H1 (cell line): ENCODE data around the gene ATP5MC3. TPM values are rescaled to one million over a fixed set of nuclear protein-coding genes. Genes with fewer than 3 reads are reported as not detected.

Experiments
- CTCF ChIA-PET: fragments of 300-600 bp; sonication (Branson Sonifier 250); formaldehyde crosslinking; loops from one replicate; lab custom pipeline; 2021; ENCODE audit not compliant: partially characterized antibody; lab: Charles Lee
- POLR2A ChIA-PET: fragments of 300-600 bp; sonication (Branson Sonifier 250); formaldehyde crosslinking; loops from one replicate; lab custom pipeline; 2021; ENCODE audit warnings: inconsistent platforms; ENCODE audit not compliant: partially characterized antibody; lab: Charles Lee
- DNase-seq, 2 experiments: peaks; one replicate each; pipeline versions ENCODE4 v3.0.0 to v3.0.0-alpha.2; 2010 to 2022; ENCODE audit warnings: low spot score in 2 of 2, low read depth in 1 of 2, mixed read lengths in 1 of 2
- FAIRE-seq: peaks from 2 replicates; lab custom pipeline; 2011; peaks lifted over from hg19 to GRCh38; lab: Jason Lieb, UNC
- H2AFZ ChIP-seq: 2 replicates; pipeline ENCODE4 v1.8.1; 2012; ENCODE audit warnings: low read length, inconsistent platforms
- H2AK5ac ChIP-seq: 2 replicates; pipeline ENCODE4 v1.6.1; 2013; ENCODE audit warnings: low read depth, low read length
- H2BK120ac ChIP-seq: replicated peaks from 2 replicates; pipeline ENCODE3; 2013; ENCODE audit warnings: low read depth, low read length, inconsistent platforms
- H2BK12ac ChIP-seq: 2 replicates; pipeline ENCODE4 v1.6.1; 2013; ENCODE audit warnings: low read depth, low read length
- H2BK15ac ChIP-seq: 2 replicates; pipeline ENCODE4 v1.6.1; 2013; ENCODE audit warnings: low read length
- H2BK20ac ChIP-seq: 2 replicates; pipeline ENCODE4 v1.6.1; 2013; ENCODE audit warnings: low read length
- H2BK5ac ChIP-seq: 2 replicates; pipeline ENCODE4 v1.6.1; 2013; ENCODE audit warnings: low read depth, low read length
- H3K14ac ChIP-seq: 2 replicates; pipeline ENCODE4 v1.6.1; 2013; ENCODE audit warnings: inconsistent platforms; ENCODE audit not compliant: insufficient read length
- H3K18ac ChIP-seq: 2 replicates; pipeline ENCODE4 v1.6.1; 2013; ENCODE audit warnings: low read length; ENCODE audit errors: extremely low read depth
- H3K23ac ChIP-seq: 2 replicates; pipeline ENCODE4 v1.6.1; 2013; ENCODE audit warnings: inconsistent platforms; ENCODE audit not compliant: insufficient read length
- H3K23me2 ChIP-seq: 2 replicates; pipeline ENCODE4 v1.6.1; 2013; ENCODE audit warnings: low read depth, low read length
- H3K27ac ChIP-seq: 2 replicates; pipeline ENCODE4 v1.6.1; 2011; ENCODE audit warnings: low read depth, low read length, inconsistent platforms
- H3K27me3 ChIP-seq, 4 experiments: replicated peaks in 1 of 4; 1 replicate in 1 of 4; 2 replicates in 3 of 4; pipeline versions ENCODE4 v1.6.1 to v1.8.1; 2011 to 2013; ENCODE audit warnings: low read length in 3 of 4, mild to moderate bottlenecking in 3 of 4, inconsistent platforms in 2 of 4, mixed read lengths in 2 of 4, moderate library complexity in 1 of 4; ENCODE audit not compliant: control insufficient read depth in 3 of 4, insufficient read depth in 3 of 4; ENCODE audit errors: extremely low read depth in 1 of 4
- H3K36me3 ChIP-seq, 4 experiments: 2 replicates each; pipeline versions ENCODE4 v1.6.1 to v1.8.1; 2011 to 2013; ENCODE audit warnings: mild to moderate bottlenecking in 4 of 4, low read length in 3 of 4, moderate library complexity in 2 of 4, control low read depth in 1 of 4, inconsistent platforms in 1 of 4; ENCODE audit not compliant: insufficient read depth in 4 of 4, control insufficient read depth in 2 of 4
- H3K4ac ChIP-seq: replicated peaks from 2 replicates; pipeline ENCODE3; 2013; ENCODE audit warnings: low read length, low read depth, mixed read lengths, inconsistent platforms; ENCODE audit not compliant: insufficient read length
- H3K4me1 ChIP-seq, 4 experiments: replicated peaks in 1 of 4; 1 replicate in 1 of 4; 2 replicates in 3 of 4; pipeline versions ENCODE4 v1.6.1 to v1.8.1; 2011 to 2013; ENCODE audit warnings: low read length in 3 of 4, inconsistent platforms in 2 of 4, mixed read lengths in 1 of 4; ENCODE audit not compliant: insufficient read depth in 4 of 4, control insufficient read depth in 3 of 4
- H3K4me2 ChIP-seq, 2 experiments: 2 replicates each; pipeline versions ENCODE4 v1.6.1 to v1.8.1; 2011 to 2013; ENCODE audit warnings: low read depth in 2 of 2, low read length in 2 of 2, control low read depth in 1 of 2, inconsistent platforms in 1 of 2, mild to moderate bottlenecking in 1 of 2; ENCODE audit not compliant: insufficient read depth in 1 of 2
- H3K4me3 ChIP-seq, 4 experiments: fragments of 200-600, 300-600 bp in 1 of 4; sonication (generic), shearing (Covaris generic), sonication (Bioruptor Twin) in 1 of 4; 2 replicates each; pipeline versions ENCODE4 v1.5.1 to v1.8.1; 2011 to 2016; ENCODE audit warnings: low read length in 4 of 4, low read depth in 3 of 4, control low read depth in 2 of 4, inconsistent platforms in 2 of 4, mild to moderate bottlenecking in 2 of 4, mixed read lengths in 1 of 4, moderate library complexity in 1 of 4; ENCODE audit not compliant: insufficient read depth in 2 of 4; ENCODE audit errors: extremely low read depth in 1 of 4
- H3K56ac ChIP-seq: replicated peaks from 2 replicates; pipeline ENCODE3; 2013; ENCODE audit warnings: low read depth, mild to moderate bottlenecking, mixed read lengths, low read length, inconsistent platforms; ENCODE audit not compliant: insufficient read length
- H3K79me1 ChIP-seq: 2 replicates; pipeline ENCODE4 v1.6.1; 2013; ENCODE audit warnings: low read depth, low read length, control low read depth
- H3K79me2 ChIP-seq, 2 experiments: 2 replicates each; pipeline versions ENCODE4 v1.6.1 to v1.8.1; 2012 to 2013; ENCODE audit warnings: low read length in 2 of 2, mild to moderate bottlenecking in 2 of 2, inconsistent platforms in 1 of 2; ENCODE audit not compliant: insufficient read depth in 2 of 2, control insufficient read depth in 1 of 2
- H3K9ac ChIP-seq, 4 experiments: replicated peaks in 1 of 4; 1 replicate in 1 of 4; 2 replicates in 3 of 4; pipeline versions ENCODE4 v1.6.1 to v1.8.1; 2011 to 2013; ENCODE audit warnings: low read depth in 3 of 4, low read length in 3 of 4, control low read depth in 2 of 4, mild to moderate bottlenecking in 2 of 4, moderate library complexity in 2 of 4, inconsistent platforms in 1 of 4; ENCODE audit errors: extremely low read depth in 1 of 4
- H3K9me3 ChIP-seq, 2 experiments: 2 replicates each; pipeline versions ENCODE4 v1.6.1 to v1.8.1; 2012 to 2013; ENCODE audit warnings: mild to moderate bottlenecking in 2 of 2, moderate library complexity in 2 of 2, control low read depth in 1 of 2, inconsistent platforms in 1 of 2, low read depth in 1 of 2, low read length in 1 of 2, mixed read lengths in 1 of 2; ENCODE audit not compliant: insufficient read depth in 2 of 2
- H4K20me1 ChIP-seq, 2 experiments: replicated peaks in 1 of 2; 2 replicates each; pipeline versions ENCODE3 to v1.8.1; 2011 to 2013; ENCODE audit warnings: inconsistent platforms in 2 of 2, low read length in 2 of 2, mild to moderate bottlenecking in 1 of 2; ENCODE audit not compliant: insufficient read depth in 2 of 2, control insufficient read depth in 1 of 2
- H4K5ac ChIP-seq: 2 replicates; pipeline ENCODE4 v1.6.1; 2013; ENCODE audit warnings: low read length, low read depth, mixed read lengths, inconsistent platforms; ENCODE audit not compliant: insufficient read length
- H4K8ac ChIP-seq: 2 replicates; pipeline ENCODE4 v1.8.0; 2013; ENCODE audit warnings: mild to moderate bottlenecking, moderate library complexity, low read length, inconsistent platforms; ENCODE audit not compliant: insufficient read depth; ENCODE audit errors: extremely low read depth
- H4K91ac ChIP-seq: replicated peaks from 2 replicates; pipeline ENCODE3; 2013; ENCODE audit warnings: low read length, mixed read lengths, inconsistent platforms; ENCODE audit not compliant: insufficient read length
- PHF8 ChIP-seq: fragments of 200-600 bp; sonication (generic); conservative IDR thresholded peaks from 2 replicates; pipeline ENCODE4 v1.7.1; 2012; ENCODE audit warnings: low read depth, mild to moderate bottlenecking, inconsistent platforms, low read length, moderate library complexity
- WGBS, 2 experiments: shearing (Covaris generic) in 1 of 2; methylation state at CpG; one replicate each; pipeline versions ENCODE4 v1.1.6 to v1.1.7; 2013 to 2015; ENCODE audit warnings: low lambda C conversion rate in 2 of 2, mixed read lengths in 2 of 2, inconsistent platforms in 1 of 2, low coverage in 1 of 2, missing lambda C conversion rate in 1 of 2; ENCODE audit not compliant: insufficient replicate concordance in 2 of 2, insufficient coverage in 1 of 2, insufficient read length in 1 of 2; ENCODE audit errors: extremely low coverage in 1 of 2, missing lambda C conversion rate in 1 of 2; 5-methylcytosine and 5-hydroxymethylcytosine counted together
- polyA plus RNA-seq, 7 experiments: library from polyadenylated mRNA; depleted of rRNA in 3 of 7; stranded (reverse) in 5 of 7; unstranded in 2 of 7; fragments of >200 nt in 5 of 7; fragments of 200-250 nt in 2 of 7; gene quantifications; 1 replicate in 5 of 7; 2 replicates in 1 of 7; 4 replicates in 1 of 7; pipeline versions ENCODE4 v1.2.1 to v1.2.3, GENCODE V29; 2011 to 2013; ENCODE audit warnings: missing spikeins in 2 of 7, mixed read lengths in 2 of 7
- total RNA-seq: library from RNA; stranded (reverse); fragmentation: NEBNext Ultra II Directional; extraction: Animal tissue kit (Norgen Biotek cat#: 25700); gene quantifications from 2 replicates; pipeline ENCODE4 v1.2.1, GENCODE V29; 2021

Gene ATP5MC3
- total and polyA plus RNA-seq, 2 of the 8 experiments (the other 6 are each of a cell fraction or from before 2014, with no cell fraction given) = 320 to 856 TPM

DNA sequence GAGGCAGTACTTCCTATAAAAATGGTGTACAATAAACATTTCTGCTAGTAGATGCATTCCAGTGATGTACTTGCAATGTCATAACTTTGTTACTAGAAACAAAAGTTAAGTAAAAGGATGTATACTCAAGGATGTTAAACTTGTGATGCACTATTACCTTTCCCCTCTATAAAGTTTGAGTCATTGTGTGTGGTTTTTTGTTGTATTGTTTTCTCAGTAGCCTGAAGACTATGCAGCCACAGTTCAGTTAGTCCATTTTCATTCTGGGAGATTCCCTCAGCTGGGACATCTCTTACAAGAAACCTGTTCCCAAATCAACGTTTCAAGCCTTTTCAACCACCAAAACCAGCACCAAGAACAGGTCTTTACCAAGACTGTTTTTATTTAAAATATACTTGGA lies 5.6 kb downstream of the ATP5MC3 start:
- Histone ChIP-seq H2BK15ac (no peak overlapping the region), H3K27me3 (no peaks in the 10 kb centered on the region), H3K14ac (no peak overlapping the region), H3K4me2 (no peak overlapping the region), H3K4me1 (no peaks in the 10 kb centered on the region), H4K20me1 (peaks cover 0 to 2% of the 10 kb centered on the region in 2 experiments), H2AK5ac (no peak overlapping the region), H2AFZ (no peak overlapping the region), H3K36me3 (peaks cover 8 to 47% (median 26%) of the 10 kb centered on the region in 4 experiments), H3K9ac (no peak overlapping the region), H3K23me2 (no peaks in the 10 kb centered on the region), H4K91ac (no peak overlapping the region), H3K4ac (no peak overlapping the region), H4K8ac (no peak overlapping the region), H4K5ac (no peak overlapping the region), H3K27ac (no peak overlapping the region), H3K79me2 (peaks cover 0 to 16% of the 10 kb centered on the region in 2 experiments; a peak in 2 of 4 replicates), H3K9me3 (no peaks in the 10 kb centered on the region), H3K56ac (no peak overlapping the region), H2BK20ac (no peak overlapping the region), H2BK5ac (no peak overlapping the region), H3K4me3 (no peak overlapping the region), H3K79me1 (peaks cover 2% of the 10 kb centered on the region; the same call in 1 of the 2 replicates), H2BK120ac (no peak overlapping the region), H2BK12ac (no peak overlapping the region), H3K18ac (no peak overlapping the region), H3K23ac (no peak overlapping the region)
- no peak for DNase-seq
- no peak for TF ChIP-seq PHF8
- no peak for FAIRE-seq
- ChIA-PET POLR2A (interaction anchor here (1.1 to 1.7 kb wide), 4 partner anchors 7 to 39 kb away, joined by 3 to 5 read pairs (median 4); partner anchors contain the start of gene ATF2), CTCF (interaction anchor here (1.0 to 1.1 kb wide), 2 partner anchors 10 to 40 kb away, joined by 3 to 4 read pairs; no protein-coding TSS in a partner anchor)
- WGBS, 2 experiments = 95% methylated on average over 1 of the region's 1 CpG; no CpG with 5 or more reads in 1 of the 2 experiments
